NCI-H446 (cell line): ENCODE measurements around the gene TEX29.

Source experiments
- DNase-seq, 2 experiments: peaks; one replicate each; lab custom pipeline; 2025; lab: John Stamatoyannopoulos, UW

The TEX29 gene

GRCh38 chr13:111291908-111292307, 28.5 kb upstream of the TEX29 start:
- DNase-seq, result no peak

GRCh38 chr13:111292710-111293485, 27.5 kb upstream of the TEX29 start:
- no peak for DNase-seq

GRCh38 chr13:111295886-111296285, 24.6 kb upstream of the TEX29 start:
- DNase-seq, result no peak

- no peak for DNase-seq
Measured at GRCh38 chr13:111296417-111296816, 24.0 kb upstream of the TEX29 start.

- no peak for DNase-seq
Measured at GRCh38 chr13:111298214-111298975, 22.0 kb upstream of the TEX29 start.

GRCh38 chr13:111302045-111302726, 18.3 kb upstream of the TEX29 start:
- DNase-seq, result no peak

- DNase-seq, result no peak
Measured at GRCh38 chr13:111303559-111303958, 16.9 kb upstream of the TEX29 start.

GRCh38 chr13:111304041-111304544, 16.3 kb upstream of the TEX29 start:
- DNase-seq, result no peak

- DNase-seq, result no peak
Measured at GRCh38 chr13:111304603-111305289, 15.7 kb upstream of the TEX29 start.

- no peak for DNase-seq
Measured at GRCh38 chr13:111312944-111313590, 7.4 kb upstream of the TEX29 start.

- DNase-seq, result no peak
Measured at GRCh38 chr13:111313911-111314425, 6.5 kb upstream of the TEX29 start.

GRCh38 chr13:111314852-111315251, 5.6 kb upstream of the TEX29 start:
- no peak for DNase-seq

- DNase-seq, result no peak
Measured at GRCh38 chr13:111315347-111315995, 5.0 kb upstream of the TEX29 start.

- no peak for DNase-seq
Measured at GRCh38 chr13:111316161-111316730, 4.2 kb upstream of the TEX29 start.

GRCh38 chr13:111317042-111317550, 3.3 kb upstream of the TEX29 start:
- DNase-seq, result no peak

- no peak for DNase-seq
Measured at GRCh38 chr13:111317571-111318345, 2.7 kb upstream of the TEX29 start.

GRCh38 chr13:111318386-111318785, 2.1 kb upstream of the TEX29 start:
- no peak for DNase-seq

- DNase-seq, result no peak
Measured at GRCh38 chr13:111319521-111319920, 921 bp upstream of the TEX29 start.
